ENCODE results near the gene RTN4R.

The RTN4R gene

DNA sequence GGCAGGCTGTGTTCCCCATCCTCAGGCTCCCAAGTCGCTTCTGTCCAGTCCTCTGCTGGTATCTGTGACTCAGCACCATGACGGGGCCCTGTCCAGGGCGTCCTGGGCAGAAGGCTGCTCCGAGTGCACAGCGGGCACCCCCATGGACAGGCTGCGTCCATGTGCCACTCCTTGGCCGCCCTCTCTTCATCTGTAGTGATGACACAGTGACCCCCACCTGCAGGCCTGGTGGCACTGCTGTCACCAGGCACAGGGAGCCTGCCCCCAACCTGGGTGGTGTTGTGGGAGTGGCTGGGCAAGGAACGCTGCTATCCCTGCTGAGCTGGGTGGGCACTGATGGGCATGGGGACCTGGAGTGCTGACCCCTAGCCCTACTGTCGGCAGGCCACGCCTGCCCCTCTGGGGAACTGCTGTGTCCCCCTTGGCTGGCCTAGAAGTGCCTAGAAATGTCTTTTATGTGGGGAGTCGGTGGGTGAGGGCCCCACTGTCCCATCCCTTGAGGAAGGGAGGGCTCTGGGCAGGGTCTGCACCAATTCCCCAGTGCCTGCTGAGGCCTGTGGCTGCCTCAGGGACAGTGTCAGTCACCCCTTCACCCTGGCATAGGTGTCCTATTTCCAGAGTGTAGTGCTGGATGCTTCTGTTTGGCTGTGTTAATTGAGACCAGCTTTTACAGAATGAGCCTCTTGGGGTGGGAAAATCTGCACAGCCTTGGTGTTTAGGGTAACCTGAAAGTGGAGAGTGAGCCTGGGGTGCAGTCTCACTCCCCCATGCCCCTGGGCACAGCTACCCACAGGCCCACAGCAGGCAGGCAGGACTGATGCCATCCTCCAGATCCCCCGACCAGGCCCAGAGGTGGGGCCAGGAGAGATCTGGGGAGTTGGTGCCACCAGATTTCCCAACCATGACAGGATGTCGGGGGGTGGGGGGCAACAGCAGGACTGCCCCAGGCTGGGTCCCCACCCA, 34.5 kb downstream of the RTN4R start:
- TF ChIP-seq FOXP2 (optimal IDR thresholded peaks at IDR 0.05; ENCODE audit: borderline replicate concordance, extremely low read depth, extremely low read length, insufficient read depth): no peak
- no peak for TF ChIP-seq POLR2AphosphoS5 (IDR thresholded peaks at IDR 0.05; ENCODE audit: low read depth, low read length)
- TF ChIP-seq, protein P1, sequence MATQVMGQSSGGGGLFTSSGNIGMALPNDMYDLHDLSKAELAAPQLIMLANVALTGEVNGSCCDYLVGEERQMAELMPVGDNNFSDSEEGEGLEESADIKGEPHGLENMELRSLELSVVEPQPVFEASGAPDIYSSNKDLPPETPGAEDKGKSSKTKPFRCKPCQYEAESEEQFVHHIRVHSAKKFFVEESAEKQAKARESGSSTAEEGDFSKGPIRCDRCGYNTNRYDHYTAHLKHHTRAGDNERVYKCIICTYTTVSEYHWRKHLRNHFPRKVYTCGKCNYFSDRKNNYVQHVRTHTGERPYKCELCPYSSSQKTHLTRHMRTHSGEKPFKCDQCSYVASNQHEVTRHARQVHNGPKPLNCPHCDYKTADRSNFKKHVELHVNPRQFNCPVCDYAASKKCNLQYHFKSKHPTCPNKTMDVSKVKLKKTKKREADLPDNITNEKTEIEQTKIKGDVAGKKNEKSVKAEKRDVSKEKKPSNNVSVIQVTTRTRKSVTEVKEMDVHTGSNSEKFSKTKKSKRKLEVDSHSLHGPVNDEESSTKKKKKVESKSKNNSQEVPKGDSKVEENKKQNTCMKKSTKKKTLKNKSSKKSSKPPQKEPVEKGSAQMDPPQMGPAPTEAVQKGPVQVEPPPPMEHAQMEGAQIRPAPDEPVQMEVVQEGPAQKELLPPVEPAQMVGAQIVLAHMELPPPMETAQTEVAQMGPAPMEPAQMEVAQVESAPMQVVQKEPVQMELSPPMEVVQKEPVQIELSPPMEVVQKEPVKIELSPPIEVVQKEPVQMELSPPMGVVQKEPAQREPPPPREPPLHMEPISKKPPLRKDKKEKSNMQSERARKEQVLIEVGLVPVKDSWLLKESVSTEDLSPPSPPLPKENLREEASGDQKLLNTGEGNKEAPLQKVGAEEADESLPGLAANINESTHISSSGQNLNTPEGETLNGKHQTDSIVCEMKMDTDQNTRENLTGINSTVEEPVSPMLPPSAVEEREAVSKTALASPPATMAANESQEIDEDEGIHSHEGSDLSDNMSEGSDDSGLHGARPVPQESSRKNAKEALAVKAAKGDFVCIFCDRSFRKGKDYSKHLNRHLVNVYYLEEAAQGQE (IDR thresholded peaks at IDR 0.05; ENCODE audit: insufficient read depth in 1 of 2, low read depth in 2 of 2, low read length in 2 of 2): no peak
- no peak for TF ChIP-seq TAF1 (IDR thresholded peaks at IDR 0.05; ENCODE audit: borderline replicate concordance, insufficient read depth, low read length)
- no peak for TF ChIP-seq SIN3A (IDR thresholded peaks at IDR 0.05; ENCODE audit: borderline replicate concordance, insufficient read depth, low read length)

DNA sequence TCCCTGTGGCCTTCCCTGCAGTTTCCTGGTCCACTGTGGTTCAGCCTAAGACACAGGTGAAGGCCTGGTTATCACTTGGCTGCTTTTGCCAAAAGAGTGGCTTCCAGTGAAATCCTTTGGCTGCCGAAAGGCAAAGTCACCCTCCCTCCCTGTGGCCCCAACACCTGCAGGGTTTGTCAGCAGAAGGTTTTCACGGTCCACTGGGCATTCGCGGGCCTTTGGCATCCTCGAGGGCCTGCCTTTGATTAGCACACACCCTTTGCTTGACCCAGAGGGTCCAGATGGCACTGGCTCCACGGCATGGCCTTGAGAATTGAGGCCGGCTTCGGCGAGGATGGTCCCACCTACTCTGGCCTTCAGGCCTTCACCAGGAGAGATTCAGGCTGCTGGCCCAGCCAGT, 35.3 kb downstream of the RTN4R start:
- TF ChIP-seq POLR2AphosphoS5 (IDR thresholded peaks at IDR 0.05; ENCODE audit: low read depth, low read length): no peak
- TF ChIP-seq SIN3A (IDR thresholded peaks at IDR 0.05; ENCODE audit: borderline replicate concordance, insufficient read depth, low read length): no peak
- no peak for TF ChIP-seq TAF1 (IDR thresholded peaks at IDR 0.05; ENCODE audit: borderline replicate concordance, insufficient read depth, low read length)
- no peak for TF ChIP-seq FOXP2 (optimal IDR thresholded peaks at IDR 0.05; ENCODE audit: borderline replicate concordance, extremely low read depth, extremely low read length, insufficient read depth)
- TF ChIP-seq, protein P1 (IDR thresholded peaks at IDR 0.05; ENCODE audit: insufficient read depth in 1 of 2, low read depth in 2 of 2, low read length in 2 of 2): no peak

DNA sequence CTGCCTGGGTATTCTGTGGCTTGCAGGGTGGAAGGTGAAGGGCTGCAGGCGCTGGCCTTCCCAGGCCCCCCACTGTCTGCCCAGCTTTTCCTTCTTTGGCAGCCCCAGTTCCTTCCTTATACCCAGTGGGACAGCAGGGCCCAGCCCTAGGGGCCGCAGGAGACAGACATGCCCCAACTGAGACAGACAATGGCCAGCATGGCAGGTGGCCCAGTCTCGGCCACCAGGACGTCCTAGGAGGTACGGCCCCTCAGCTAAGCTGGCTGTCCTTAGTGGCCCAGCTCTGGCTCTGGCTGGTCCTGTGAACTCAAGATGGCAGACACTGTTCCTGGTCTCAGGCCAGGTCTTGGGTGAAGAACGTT, 35.9 kb downstream of the RTN4R start:
- TF ChIP-seq SIN3A (IDR thresholded peaks at IDR 0.05; ENCODE audit: borderline replicate concordance, insufficient read depth, low read length) (no peak), POLR2AphosphoS5 (IDR thresholded peaks at IDR 0.05; ENCODE audit: low read depth, low read length) (no peak), TAF1 (IDR thresholded peaks at IDR 0.05; ENCODE audit: borderline replicate concordance, insufficient read depth, low read length) (no peak), FOXP2 (optimal IDR thresholded peaks at IDR 0.05; ENCODE audit: borderline replicate concordance, extremely low read depth, extremely low read length, insufficient read depth) (no peak)
- TF ChIP-seq, protein P1 (IDR thresholded peaks at IDR 0.05; ENCODE audit: insufficient read depth in 1 of 2, low read depth in 2 of 2, low read length in 2 of 2): no peak

DNA sequence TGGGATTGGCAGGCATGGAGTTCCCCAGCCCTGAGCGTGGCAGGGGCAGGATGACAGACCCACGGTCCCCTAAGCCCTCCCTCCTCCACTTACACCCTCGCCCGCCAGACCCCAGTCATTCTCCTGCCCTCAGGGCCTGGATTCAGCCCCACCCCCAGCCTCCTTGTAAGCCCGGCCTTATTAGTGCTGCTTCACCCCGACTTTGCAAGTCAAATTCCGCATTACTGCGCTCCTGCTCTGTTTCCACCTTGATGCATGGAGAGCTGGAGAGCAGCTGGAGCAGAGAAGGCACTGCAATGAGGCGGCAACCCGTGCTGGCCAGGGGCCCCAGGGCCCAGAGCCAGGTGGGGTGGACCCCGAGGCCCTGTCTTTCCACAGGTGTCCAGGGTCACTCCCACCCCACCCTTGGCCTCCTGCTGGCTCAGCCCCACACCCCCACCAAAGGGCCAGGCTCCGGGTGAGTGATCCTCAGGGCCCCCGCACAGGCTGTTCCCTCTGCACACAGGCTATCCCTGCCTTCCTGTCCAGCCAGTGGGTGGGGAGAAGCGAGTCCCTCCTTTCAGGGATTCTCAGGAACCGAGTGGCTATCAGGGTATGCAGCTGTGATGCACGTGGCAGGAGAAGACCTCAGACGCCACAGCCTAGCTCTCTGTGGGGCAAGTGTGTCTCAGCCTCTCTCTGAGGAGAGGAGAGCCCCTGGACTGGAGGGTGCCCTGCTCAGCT, 36.4 kb downstream of the RTN4R start:
- no peak for TF ChIP-seq FOXP2 (optimal IDR thresholded peaks at IDR 0.05; ENCODE audit: borderline replicate concordance, extremely low read depth, extremely low read length, insufficient read depth)
- TF ChIP-seq TAF1 (IDR thresholded peaks at IDR 0.05; ENCODE audit: borderline replicate concordance, insufficient read depth, low read length): no peak
- TF ChIP-seq SIN3A (IDR thresholded peaks at IDR 0.05; ENCODE audit: borderline replicate concordance, insufficient read depth, low read length): no peak
- TF ChIP-seq, protein P1 (IDR thresholded peaks at IDR 0.05; ENCODE audit: insufficient read depth in 1 of 2, low read depth in 2 of 2, low read length in 2 of 2): no peak
- TF ChIP-seq POLR2AphosphoS5 (IDR thresholded peaks at IDR 0.05; ENCODE audit: low read depth, low read length): no peak

Data from PFSK-1 (cell line).